NCI-H2227 treated with DMSO at 0.1 percent for 48 hours (cell line): Measurements from ENCODE around the gene RNLS.
A peak's percentile ranks its signal among the peaks of the same experiment; 100 is the strongest.

Experiments
- DNase-seq: peaks from one replicate; lab custom pipeline; 2025; lab: John Stamatoyannopoulos, UW

Gene RNLS

GRCh38 chr10:88232029-88232895, 350.9 kb downstream of the RNLS start:
- DNase-seq = no peak

GRCh38 chr10:88230251-88230650, 352.9 kb downstream of the RNLS start:
- DNase-seq = no peak

- no peak for DNase-seq
These were observed 355.0 kb downstream of the RNLS start for GRCh38 chr10:88228130-88228529.

- DNase-seq = peak; percentile 29
These were observed 355.6 kb downstream of the RNLS start for GRCh38 chr10:88227342-88228018.

- DNase-seq = no peak
These were observed 356.2 kb downstream of the RNLS start for GRCh38 chr10:88226891-88227290.

- DNase-seq = no peak
These were observed 357.0 kb downstream of the RNLS start for GRCh38 chr10:88226071-88226659.
